Brain microvascular endothelial cell (primary cell): Measurements from ENCODE around the gene HSF4.

Source experiments
- DNase-seq: peaks from one replicate; pipeline ENCODE4 v3.0.0-alpha.2; 2020
- H3K27ac ChIP-seq: fragments of 250-450 bp; sonication (Bioruptor Pico); 2 replicates; pipeline ENCODE4 v1.5.1; 2020; ENCODE audit warnings: mild to moderate bottlenecking, moderate library complexity
- H3K27me3 ChIP-seq: fragments of 250-450 bp; sonication (Bioruptor Pico); replicated peaks from 2 replicates; pipeline ENCODE4 v1.5.1; 2020; ENCODE audit warnings: mild to moderate bottlenecking
- H3K36me3 ChIP-seq: fragments of 250-450 bp; sonication (Bioruptor Pico); replicated peaks from 2 replicates; pipeline ENCODE4 v1.5.1; 2020; ENCODE audit warnings: mild to moderate bottlenecking
- H3K4me3 ChIP-seq: 2 replicates; pipeline ENCODE4 v1.5.1; 2011; ENCODE audit warnings: low read depth, mild to moderate bottlenecking, control low read depth, low read length, moderate library complexity
- in situ Hi-C: cut with HindIII; loops from 2 replicates; pipeline ENCODE4 v1.10.0; 2017; ENCODE audit warnings: low sequenced_read_pairs, low pct_ligation_motif_present
- TF ChIP-seq, protein P1 (sequence below): IDR thresholded peaks from 2 replicates; pipeline ENCODE4 v1.5.1; 2011; ENCODE audit warnings: low read depth, mild to moderate bottlenecking, moderate library complexity, low read length, control low read depth, inconsistent platforms; ENCODE audit errors: missing control alignments

The HSF4 gene

DNA sequence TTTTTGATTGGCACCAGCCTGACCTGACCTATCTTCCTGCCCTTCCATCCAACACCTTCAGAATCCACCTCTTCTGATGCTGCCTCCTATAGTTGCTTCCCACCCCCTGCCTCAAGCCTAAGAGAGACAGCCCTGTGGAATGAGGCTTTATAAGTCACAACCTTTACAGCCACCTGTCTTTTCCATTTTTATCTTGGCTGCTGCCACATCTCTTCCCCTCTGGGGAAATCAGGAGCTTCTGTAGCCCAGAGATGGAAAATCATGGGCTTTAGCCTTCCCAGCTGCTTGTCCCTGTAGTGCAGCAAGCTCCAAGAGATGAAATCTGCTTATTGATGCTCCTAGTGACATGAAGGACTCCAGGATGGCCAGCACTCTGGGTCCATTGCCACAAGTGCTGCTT, 36.1 kb upstream of the HSF4 start:
- no peak for DNase-seq
- Histone ChIP-seq H3K27ac (no peak overlapping the region), H3K27me3 (no peaks in the 10 kb centered on the region), H3K36me3 (peaks cover 18% of the 10 kb centered on the region), H3K4me3 (no peak overlapping the region)
- TF ChIP-seq, protein P1, sequence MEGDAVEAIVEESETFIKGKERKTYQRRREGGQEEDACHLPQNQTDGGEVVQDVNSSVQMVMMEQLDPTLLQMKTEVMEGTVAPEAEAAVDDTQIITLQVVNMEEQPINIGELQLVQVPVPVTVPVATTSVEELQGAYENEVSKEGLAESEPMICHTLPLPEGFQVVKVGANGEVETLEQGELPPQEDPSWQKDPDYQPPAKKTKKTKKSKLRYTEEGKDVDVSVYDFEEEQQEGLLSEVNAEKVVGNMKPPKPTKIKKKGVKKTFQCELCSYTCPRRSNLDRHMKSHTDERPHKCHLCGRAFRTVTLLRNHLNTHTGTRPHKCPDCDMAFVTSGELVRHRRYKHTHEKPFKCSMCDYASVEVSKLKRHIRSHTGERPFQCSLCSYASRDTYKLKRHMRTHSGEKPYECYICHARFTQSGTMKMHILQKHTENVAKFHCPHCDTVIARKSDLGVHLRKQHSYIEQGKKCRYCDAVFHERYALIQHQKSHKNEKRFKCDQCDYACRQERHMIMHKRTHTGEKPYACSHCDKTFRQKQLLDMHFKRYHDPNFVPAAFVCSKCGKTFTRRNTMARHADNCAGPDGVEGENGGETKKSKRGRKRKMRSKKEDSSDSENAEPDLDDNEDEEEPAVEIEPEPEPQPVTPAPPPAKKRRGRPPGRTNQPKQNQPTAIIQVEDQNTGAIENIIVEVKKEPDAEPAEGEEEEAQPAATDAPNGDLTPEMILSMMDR: no peak
- in situ Hi-C loops: no loop called here

DNA sequence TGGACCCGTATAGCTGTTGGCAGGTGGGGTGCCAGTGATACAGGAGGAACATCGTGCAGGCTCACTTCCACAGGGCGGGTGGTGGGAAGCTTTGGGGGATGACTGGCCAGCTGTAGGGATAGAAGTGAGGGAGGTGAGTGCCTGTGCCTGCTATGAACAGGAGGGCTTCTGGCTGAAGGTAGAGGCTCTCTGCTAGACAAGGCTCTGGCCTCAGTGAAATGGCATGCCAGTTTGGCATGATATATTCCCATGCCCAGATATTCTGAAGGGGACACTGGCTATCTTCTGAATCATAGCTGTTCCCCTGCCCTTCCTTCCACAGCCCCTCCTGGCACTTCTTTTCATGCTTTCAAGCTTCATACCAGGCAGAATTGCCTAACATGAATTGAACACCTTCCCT, 35.7 kb upstream of the HSF4 start:
- DNase-seq: no peak
- Histone ChIP-seq H3K27me3 (no peaks in the 10 kb centered on the region), H3K4me3 (no peak overlapping the region), H3K27ac (no peak overlapping the region), H3K36me3 (peaks cover 15% of the 10 kb centered on the region)
- TF ChIP-seq, protein P1: no peak
- in situ Hi-C loops: no loop called here

DNA sequence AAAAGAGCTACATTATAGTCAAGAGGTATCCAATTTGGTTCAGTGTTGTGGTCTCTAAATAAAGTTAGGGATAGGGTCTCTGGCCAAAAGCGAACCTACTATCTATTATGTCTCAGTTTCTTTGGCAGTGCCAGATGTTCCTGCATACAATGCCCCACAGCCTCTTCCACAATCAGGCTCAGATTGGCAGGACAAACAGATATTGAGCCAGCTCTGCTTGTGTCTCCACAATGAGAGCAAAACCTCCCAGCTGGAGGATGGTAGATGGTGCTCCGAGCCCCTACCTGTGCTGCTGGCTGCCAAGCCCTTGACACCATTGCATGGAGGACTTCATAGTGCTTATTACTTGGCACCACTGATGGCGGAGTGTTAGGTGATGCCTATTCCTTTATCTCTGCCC, 35.1 kb upstream of the HSF4 start:
- in situ Hi-C loops: no loop called here
- Histone ChIP-seq H3K27me3 (no peaks in the 10 kb centered on the region), H3K4me3 (no peak overlapping the region), H3K36me3 (peaks cover 20% of the 10 kb centered on the region), H3K27ac (no peak overlapping the region)
- DNase-seq: no peak
- TF ChIP-seq, protein P1: no peak

DNA sequence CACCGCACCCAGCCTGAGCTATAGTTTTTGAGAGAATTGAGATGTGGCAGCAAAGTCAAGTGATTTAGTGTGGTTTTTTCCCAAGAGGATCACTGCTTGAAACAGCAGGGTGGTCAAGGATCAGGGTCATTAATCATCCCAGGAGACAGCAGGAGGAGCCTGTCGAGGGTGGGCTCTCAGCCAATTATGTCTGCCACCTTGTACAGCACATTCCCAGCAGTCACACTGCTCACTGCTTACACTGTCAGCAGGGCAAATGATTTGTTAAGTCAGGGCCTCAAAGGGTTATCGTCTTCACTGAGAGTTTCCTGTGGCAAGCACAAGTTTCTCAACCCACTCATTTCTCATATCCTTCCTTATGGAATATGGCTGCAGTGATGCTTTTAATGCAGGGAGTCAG, 26.9 kb upstream of the HSF4 start:
- H3K36me3 ChIP-seq: peaks cover 62% of the 10 kb centered on the region
- no peak overlapping the region for H3K27ac ChIP-seq
- no peaks in the 10 kb centered on the region for H3K27me3 ChIP-seq
- in situ Hi-C loops: no loop called here
- H3K4me3 ChIP-seq: no peak overlapping the region
- TF ChIP-seq, protein P1: no peak
- DNase-seq: no peak

DNA sequence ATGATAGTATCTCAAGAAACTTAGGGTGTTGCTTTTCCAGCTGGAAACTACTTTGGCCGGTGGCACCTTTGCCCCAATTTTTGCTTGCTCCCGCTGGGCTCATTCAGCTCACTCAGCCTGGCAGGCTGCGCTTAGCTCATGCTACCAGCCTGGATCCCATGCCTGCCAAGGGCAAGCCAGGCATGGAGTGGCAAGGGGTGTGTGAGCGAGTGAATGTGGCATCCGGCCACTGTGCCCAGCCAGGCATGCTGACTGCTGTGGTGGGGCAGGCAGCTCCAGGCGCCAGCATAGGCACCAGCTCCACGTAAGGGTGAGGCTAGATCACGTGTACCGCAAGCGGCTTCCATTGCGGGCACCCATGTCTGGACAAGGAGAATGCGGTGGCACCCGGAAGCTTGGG, 23.2 kb upstream of the HSF4 start:
- no peak overlapping the region for H3K4me3 ChIP-seq
- in situ Hi-C loops: no loop called here
- no peak for DNase-seq
- TF ChIP-seq, protein P1: no peak
- H3K27ac ChIP-seq: no peak overlapping the region
- peaks cover 62% of the 10 kb centered on the region for H3K36me3 ChIP-seq
- no peaks in the 10 kb centered on the region for H3K27me3 ChIP-seq

DNA sequence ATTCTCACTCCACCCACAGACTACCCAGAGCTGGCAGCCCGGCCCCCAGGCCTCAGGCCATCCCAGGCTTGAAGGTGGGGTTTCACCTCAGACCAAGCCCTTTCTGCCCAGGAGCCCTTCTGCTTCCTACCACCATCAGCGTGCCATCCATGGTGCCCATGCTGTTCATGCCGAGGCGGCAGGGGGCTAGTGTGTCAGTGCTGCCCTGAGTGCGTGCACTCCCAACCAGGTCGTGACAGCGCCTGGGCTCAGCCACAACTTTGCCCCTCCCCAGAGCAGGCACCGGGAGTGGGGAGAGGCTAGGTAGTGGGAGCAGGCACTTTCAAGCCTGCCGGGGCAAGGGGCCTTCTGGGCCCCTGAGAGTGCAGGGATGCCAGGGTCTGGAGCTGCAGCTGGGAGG, 22.2 kb upstream of the HSF4 start:
- no peak overlapping the region for H3K27ac ChIP-seq
- TF ChIP-seq, protein P1: no peak
- no peak for DNase-seq
- no peak overlapping the region for H3K4me3 ChIP-seq
- in situ Hi-C loops: no loop called here
- peaks cover 61% of the 10 kb centered on the region for H3K36me3 ChIP-seq
- H3K27me3 ChIP-seq: no peaks in the 10 kb centered on the region
